ENCODE measurements around the gene ACTG2. TPM values are rescaled to one million over a fixed set of nuclear protein-coding genes. Genes with fewer than 3 reads are reported as not detected.

Gene ACTG2
- total and polyA plus RNA-seq, 12 donors: 0.52 to 94.0 (median 2.9) TPM

- H3K4me3 ChIP-seq: peak overlapping the region in 2 of 4 donors; percentile 58 to 68
- H3K4me1 ChIP-seq (replicated peaks in 1 of 2): peaks cover 18 to 36% of the 10 kb centered on the region in 2 donors
- peak overlapping the region in 2 of 5 donors; percentile 93 to 96 for H3K27ac ChIP-seq
- TF ChIP-seq CTCF (IDR thresholded peaks at IDR 0.05): no peak
- no peak for TF ChIP-seq POLR2A (IDR thresholded peaks at IDR 0.05)
- intact Hi-C loops (cut with DNase I): no loop called here
- H3K27me3 ChIP-seq: no peaks in the 10 kb centered on the region
- H3K36me3 ChIP-seq (replicated peaks in 1 of 2): no peaks in the 10 kb centered on the region
- H3K9me3 ChIP-seq (replicated peaks in 1 of 3): no peaks in the 10 kb centered on the region
- DNase-seq: peak in 1 of 7 donors; percentile 23
- 74 to 80% (median 79%) methylated on average over 13 of the region's 13 CpGs for WGBS, 4 donors
These were observed 33.2 kb downstream of the ACTG2 start for GRCh38 chr2:73925853-73926492.

- 0% methylated on average over 21 to 50 of the region's 50 CpGs for WGBS, 4 donors
- Histone ChIP-seq H3K27me3 (no peaks in the 10 kb centered on the region), H3K4me1 (replicated peaks in 1 of 2) (peaks cover 18 to 41% of the 10 kb centered on the region in 2 donors), H3K36me3 (replicated peaks in 1 of 2) (no peaks in the 10 kb centered on the region), H3K4me3 (peak within 1 kb of the TSS; percentile 58 to 97 (median 76)), H3K27ac (peak within 1 kb of the TSS; percentile 88 to 96 (median 93)), H3K9me3 (replicated peaks in 1 of 3) (no peaks in the 10 kb centered on the region)
- peak; percentile 92 for TF ChIP-seq POLR2A (IDR thresholded peaks at IDR 0.05)
- peak in 2 of 6 experiments; percentile 2 to 8 for TF ChIP-seq CTCF (IDR thresholded peaks at IDR 0.05)
- intact Hi-C loops (cut with DNase I): no loop called here
- peak; percentile 97 to 100 (median 99) for DNase-seq
These were observed 33.9 kb downstream of the ACTG2 start, which contains the start of gene DGUOK for GRCh38 chr2:73926493-73927327. TSS of gene DGUOK (plus strand) at chr2:73926880. CDS start at chr2:73926911, 31 bp downstream.

- no peaks in the 10 kb centered on the region for H3K27me3 ChIP-seq
- intact Hi-C loops (cut with DNase I): no loop called here
- peaks cover 18 to 48% of the 10 kb centered on the region in 2 donors for H3K4me1 ChIP-seq (replicated peaks in 1 of 2)
- H3K27ac ChIP-seq: peak overlapping the region; percentile 88 to 96 (median 93)
- peak overlapping the region in 3 of 4 donors; percentile 58 to 85 (median 68) for H3K4me3 ChIP-seq
- 18 to 22% (median 18%) methylated on average over 6 of the region's 6 CpGs for WGBS, 4 donors
- TF ChIP-seq POLR2A (IDR thresholded peaks at IDR 0.05): no peak
- no peak for TF ChIP-seq CTCF (IDR thresholded peaks at IDR 0.05)
- H3K9me3 ChIP-seq (replicated peaks in 1 of 3): no peaks in the 10 kb centered on the region
- H3K36me3 ChIP-seq (replicated peaks in 1 of 2): no peaks in the 10 kb centered on the region
- DNase-seq: no peak
These were observed 34.5 kb downstream of the ACTG2 start for GRCh38 chr2:73927344-73927743.

- H3K27me3 ChIP-seq: no peaks in the 10 kb centered on the region
- intact Hi-C loops (cut with DNase I): no loop called here
- TF ChIP-seq CTCF (IDR thresholded peaks at IDR 0.05) (no peak), POLR2A (IDR thresholded peaks at IDR 0.05) (no peak)
- H3K27ac ChIP-seq: no peak overlapping the region
- no peaks in the 10 kb centered on the region for H3K36me3 ChIP-seq (replicated peaks in 1 of 2)
- peaks cover 18 to 52% of the 10 kb centered on the region in 2 donors for H3K4me1 ChIP-seq (replicated peaks in 1 of 2)
- H3K9me3 ChIP-seq (replicated peaks in 1 of 3): no peaks in the 10 kb centered on the region
- 88 to 96% (median 89%) methylated on average over 2 of the region's 2 CpGs for WGBS, 4 donors
- DNase-seq: no peak
- H3K4me3 ChIP-seq: no peak overlapping the region
These were observed 36.1 kb downstream of the ACTG2 start for GRCh38 chr2:73928963-73929347.

Measured in adrenal gland (tissue), 12 donors.